Glomerular endothelial cell (primary cell): ENCODE data around the gene GFPT2. TPM values are rescaled to one million over a fixed set of nuclear protein-coding genes. Genes with fewer than 3 reads are reported as not detected.

Source experiments
- DNase-seq: peaks from one replicate; pipeline ENCODE4 v3.0.0-alpha.2; 2011; ENCODE audit warnings: low read depth, low spot score; ENCODE audit errors: extremely low read depth
- total RNA-seq: library from RNA; depleted of rRNA; stranded (reverse); fragments of >200 nt; gene quantifications from 2 replicates; pipeline ENCODE4 v1.2.3, GENCODE V29; 2015

GFPT2 gene
- total RNA-seq, 1 donor from 2014 or later, result 13.2 TPM

DNA sequence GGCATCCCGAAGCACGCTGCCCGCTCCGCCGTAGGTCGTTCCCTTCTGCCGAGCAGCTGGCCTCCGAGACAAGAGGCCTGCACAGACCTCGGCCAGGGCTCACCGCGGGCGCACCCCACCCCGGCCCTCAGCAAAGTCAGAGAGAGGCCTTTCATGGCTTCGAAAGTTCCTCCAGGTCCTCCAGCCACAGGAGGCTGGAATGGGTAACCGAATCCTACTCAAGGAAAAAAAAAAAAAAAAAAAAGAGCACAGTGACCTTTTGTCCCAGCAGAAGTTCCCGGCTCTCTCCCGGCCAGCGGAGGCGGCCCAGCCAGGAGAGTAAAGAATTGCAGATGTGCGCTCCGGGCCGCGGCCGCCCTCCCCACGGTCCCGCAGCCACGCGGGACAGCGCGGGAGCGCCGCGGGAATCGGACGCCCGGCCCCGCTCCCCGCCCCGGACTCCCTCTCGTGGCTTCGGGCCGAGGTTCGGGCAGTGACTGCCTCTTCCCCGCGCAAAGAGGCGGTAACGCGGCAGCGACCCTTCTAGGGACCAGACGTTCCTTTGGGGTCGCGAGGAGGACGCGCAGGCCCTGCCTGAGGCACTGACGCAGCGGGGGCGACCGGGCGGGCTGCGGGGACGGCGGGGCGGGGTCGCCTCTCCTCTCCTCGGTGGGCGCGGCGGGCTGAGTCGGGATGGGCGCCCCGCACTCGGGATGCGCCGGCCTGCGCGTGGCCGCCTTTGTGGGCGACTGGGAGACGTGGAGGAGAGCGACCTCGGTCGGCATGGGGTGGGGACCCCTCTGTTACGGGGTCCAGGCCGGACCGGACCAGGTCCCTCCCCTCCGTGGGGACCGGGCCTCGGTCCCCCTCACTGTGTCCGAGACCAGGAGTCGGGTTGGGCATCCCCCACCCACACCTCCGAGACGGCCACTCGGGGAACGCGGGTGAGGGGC lies 754 bp downstream of the GFPT2 start:
- no peak for DNase-seq

DNA sequence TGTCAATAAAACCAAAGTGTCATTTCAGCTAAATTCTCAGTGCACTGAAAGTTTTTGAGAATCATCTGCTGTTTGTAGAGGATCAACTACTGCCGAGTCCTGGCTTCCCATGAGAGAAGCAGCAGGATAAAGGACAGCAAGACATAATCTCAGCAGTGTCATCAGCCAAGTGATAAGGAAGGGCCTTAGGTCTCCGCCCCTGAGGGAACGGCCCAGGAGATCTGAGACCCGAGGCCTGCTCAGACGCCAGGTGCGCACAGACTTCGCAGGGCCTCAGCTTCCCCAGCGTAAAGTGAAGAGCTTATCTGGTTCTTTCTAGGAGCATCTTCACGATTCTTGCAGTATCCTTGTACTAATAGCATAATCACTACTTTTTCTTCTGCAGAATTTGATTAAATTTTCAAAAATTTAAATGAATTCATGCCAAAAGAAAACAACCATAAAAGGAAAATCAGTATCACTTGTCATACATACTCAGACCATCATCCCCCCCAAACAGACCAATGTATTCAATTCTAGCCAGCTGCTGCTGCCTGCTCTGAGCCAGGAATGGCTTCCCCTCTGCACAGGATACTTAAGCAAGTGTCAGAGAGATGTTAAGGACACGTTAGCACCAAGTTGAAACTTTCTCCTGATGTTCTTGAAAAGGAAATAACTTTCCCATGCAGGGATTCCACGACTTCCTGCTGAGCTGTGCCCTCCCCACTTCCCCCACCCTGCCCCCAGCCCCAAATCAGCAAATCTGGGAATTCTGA lies 2.2 kb downstream of the GFPT2 start:
- DNase-seq, result no peak

DNA sequence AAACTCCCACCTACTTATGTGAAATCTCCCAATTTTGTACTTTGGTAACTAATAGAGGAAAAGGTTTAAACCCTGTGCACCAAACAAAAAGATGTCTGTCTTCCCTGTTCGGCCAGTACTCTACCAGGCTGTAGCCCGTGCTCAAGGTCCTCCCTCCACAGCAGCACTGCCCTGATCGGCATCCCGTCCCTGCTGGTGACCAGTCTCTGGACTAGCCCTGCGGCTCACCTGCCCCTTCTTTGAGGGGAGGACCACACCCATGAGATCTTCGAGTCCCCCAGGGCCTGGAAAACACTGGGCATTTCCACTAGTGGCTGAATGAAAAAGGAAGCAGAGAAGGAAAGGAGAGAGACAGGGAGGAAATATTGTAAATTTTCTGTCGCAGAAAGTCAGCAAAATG lies 2.8 kb downstream of the GFPT2 start:
- DNase-seq, result no peak

DNA sequence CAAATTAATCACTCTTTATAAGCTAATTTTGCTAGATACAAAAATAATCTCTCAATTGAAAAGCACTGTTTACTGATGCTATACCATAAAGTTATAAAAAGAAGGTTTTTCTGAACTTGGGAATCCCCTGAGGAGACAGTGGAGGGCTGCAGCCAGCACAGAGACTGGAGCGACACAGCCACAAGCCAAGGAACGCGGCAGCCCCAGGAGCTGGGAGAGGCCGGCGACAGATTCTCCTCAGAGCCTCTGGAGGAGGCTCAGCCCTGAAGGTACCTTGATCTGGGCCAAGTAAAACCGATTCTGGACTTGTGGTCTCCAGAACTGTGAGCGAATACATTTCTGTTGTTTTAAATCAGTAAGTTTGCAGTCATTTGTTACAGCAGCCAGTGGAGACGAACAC lies 3.7 kb downstream of the GFPT2 start:
- no peak for DNase-seq

DNA sequence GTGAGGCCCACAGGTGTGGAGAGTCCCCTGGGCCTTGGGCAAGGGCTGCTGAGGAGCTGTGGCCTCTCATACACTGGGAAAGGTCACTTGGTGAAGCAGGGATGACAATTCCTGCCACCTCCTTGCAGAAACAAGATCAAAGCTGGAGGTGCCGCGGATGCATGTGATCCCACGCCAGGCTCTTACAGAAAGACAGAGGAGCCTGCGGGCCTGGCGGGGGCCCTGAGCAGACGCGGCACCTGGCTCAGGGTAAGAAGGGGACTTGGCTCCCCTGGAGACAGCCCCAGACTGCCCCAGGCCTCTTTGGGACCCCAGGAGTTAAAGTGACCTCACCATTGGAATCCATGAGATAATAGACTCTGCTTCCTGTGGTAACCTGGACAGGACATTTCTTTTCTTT lies 4.8 kb downstream of the GFPT2 start:
- DNase-seq, result no peak

DNA sequence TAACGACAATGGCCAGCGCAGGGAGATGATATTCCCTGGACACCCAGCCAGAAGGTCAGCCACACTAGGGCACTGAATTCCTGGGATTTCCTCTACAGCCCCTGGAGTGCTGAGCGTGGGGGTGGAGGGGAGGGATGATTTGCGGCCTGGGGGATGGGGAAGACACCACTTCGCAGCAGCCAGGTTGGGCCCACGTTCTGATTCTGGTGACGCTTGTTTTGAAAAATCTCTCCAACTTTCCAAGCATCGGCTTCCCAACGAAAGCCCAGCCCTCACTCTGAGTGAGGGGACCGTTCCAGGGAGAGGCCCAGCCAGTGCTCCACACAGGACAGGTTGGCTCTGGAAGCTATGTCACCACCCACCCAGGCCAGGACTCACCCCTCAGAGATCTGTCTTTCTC lies 5.4 kb downstream of the GFPT2 start:
- no peak for DNase-seq

DNA sequence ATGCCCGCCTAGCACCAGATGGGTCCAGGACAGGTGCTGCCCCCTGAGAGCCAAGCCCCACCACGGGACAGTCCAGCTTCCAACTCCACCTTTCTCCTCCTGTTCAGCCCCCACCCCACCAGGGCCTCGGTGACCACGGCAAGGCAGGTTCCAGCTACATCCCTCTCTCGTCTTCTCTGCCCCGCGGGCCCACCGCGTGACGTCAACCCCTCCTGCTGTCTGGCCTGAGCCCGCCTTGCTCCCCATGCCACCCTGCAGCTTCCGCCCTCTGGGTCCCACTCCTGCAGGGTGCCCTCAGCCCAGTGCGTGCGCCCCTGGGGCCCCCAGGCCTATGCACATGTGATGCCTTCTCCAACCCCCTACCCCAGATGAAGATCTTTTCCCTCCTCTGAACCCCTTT lies 6.8 kb downstream of the GFPT2 start:
- no peak for DNase-seq

DNA sequence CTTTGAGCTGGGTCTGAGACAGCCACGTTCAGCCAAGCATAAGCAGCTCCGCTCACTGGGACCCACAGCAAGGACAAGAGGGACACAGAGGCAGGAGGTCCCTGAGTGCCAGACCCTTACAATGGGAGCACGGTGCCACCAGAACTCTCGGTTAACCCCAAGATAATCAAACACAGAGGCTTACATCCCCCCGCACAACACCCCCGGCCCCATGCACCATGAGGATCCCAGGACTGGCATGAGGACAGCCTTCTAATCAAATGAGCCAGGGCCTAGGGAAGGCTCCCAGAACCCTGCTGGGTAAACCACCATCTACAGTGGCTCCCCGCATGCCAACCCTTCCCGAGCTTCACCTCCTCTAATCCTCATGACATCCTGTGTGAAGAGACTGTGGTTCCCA lies 7.4 kb downstream of the GFPT2 start:
- no peak for DNase-seq

DNA sequence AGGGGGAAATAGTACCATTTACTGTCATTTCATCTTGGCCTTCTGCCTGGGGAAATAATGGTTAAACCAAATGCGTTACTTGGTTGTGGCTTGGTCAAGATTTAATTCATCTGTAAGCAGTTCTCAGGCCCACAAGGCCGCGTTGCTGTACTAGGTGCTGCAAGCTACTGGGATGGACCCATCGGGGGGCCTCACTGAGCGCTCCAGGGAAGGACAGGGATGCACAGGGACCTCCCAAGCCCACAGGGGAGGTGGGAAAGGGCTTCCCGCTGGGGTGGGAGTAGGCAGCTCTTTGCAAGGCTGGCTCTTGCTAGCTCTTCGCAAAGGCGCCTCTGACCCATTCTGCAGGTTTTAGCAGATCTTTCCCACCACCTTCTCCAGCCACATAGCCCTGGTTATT lies 8.0 kb downstream of the GFPT2 start:
- no peak for DNase-seq

DNA sequence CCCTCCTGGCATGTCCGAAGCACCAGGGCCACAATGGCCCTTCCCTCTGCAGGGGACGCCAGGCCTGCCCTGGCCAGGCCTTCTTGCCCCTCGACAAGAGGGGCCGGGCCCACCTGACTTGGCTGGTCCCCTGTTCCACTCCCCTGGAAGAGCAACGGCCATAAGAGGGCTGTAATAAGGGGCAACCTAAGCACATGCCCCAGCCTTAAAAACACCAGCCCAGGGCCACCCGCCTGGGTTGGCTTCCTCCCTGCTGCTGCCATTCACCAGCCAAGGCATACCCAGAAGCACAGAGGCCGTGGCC lies 8.5 kb downstream of the GFPT2 start:
- DNase-seq, result no peak

DNA sequence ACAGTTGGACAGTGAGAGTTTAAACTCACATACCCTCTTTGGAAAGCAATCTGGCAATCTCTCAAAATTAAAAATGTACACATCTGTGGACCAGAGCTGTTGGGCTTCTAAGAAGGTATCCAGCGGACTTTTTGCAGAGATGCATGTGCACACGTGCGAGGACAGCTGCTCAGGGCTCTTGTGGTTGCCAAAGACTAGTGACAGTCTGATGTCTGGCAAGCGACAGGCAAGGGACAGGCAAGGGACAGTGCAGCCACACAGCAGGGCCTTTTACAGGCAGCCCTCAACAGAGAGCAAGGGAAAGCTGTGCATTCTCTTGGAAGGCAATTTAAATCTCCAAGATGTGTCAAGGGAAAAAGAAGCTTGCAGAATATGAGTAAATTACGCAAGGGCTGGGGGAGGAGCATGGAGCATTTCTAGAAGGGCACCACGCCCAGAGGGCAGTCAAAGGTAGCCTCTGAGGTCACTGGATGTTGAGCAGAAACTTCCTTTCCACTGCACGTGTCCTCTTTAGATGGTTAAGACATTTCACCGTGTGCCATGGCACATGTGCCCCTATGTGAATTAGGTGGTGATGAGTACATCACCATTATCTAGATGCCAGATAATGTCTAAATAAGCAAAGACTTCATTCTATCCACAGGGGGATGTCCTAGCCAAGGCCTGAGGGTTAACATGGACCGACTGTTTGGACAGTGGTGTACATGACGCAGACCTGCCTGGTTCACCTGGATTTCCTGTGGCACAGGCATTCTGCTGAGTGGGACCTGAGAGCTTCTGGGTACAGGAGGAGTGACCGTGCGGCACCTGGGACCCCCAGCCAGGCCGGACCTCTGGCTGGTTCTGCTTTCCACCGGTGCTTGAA lies 9.1 kb downstream of the GFPT2 start:
- no peak for DNase-seq

DNA sequence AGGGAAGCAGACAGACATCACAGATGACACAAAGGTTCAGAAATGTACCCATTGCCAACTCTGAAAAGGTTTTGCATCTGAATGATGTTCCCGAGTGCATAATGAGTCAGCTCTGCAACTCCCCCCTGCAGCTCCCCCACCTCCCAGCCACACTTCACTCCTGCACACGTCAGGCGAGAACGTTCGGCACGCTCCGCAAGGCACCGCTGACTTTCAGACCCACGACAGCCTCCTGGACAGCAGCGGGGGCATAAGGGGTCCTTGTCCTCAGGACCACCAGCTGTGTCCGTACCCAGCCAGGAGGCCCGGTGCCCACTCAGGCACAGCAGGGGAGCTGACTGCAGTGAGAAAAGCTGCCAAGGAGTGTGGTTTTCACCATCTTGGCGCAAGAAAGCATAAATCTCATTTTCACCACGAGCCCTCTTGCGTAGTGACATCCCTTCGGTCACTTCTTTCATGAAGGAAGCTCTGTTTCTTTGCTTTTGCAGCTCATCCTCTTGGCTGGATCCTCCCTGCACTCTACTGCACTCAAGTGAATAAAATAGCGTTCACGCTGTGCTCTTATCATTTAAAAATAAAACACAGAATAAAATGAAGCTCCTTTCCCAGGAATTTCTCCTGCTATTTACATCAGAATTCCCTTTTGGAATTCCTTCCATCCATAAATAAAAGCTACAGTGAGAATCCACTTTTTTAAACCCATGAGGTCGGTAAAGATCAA lies 9.9 kb downstream of the GFPT2 start:
- no peak for DNase-seq

DNA sequence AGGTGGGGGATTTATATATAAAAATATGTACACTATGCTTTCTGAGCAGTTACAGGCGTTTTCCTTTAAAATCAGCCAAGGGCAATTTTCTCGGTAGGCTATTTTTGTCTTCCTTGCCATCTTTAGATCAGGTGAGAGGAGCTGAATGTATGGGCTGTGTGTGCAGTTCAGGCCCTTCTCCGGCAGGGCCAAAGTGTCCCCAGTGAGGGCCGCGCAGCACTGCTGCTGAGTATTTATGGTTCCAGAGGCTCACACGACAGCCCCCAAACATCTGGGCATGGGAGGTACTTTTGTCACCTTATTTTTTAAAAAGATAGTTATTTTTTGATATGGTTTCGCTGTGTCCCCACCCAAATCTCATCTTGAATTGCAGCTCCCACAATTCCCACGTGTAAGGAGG lies 11.5 kb downstream of the GFPT2 start:
- DNase-seq, result no peak

DNA sequence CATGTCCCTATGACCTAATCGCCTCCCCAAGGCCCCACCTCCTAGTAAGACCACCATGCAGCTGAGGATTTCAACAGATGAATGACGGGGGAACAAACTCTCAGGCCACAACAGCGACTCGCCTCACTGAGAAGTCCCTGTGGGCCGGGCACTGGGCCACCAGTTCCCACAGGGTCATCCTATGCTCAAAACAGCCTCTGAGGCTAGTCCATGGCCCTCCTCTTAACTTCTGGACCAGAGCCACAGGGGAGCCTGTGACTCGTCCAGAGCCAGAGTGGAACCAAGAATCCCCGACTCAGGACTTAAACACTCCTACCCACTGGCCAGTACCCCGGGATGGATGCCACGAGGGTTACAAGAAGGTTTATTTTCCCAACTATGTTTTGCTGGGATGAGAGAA lies 12.3 kb downstream of the GFPT2 start:
- no peak for DNase-seq

DNA sequence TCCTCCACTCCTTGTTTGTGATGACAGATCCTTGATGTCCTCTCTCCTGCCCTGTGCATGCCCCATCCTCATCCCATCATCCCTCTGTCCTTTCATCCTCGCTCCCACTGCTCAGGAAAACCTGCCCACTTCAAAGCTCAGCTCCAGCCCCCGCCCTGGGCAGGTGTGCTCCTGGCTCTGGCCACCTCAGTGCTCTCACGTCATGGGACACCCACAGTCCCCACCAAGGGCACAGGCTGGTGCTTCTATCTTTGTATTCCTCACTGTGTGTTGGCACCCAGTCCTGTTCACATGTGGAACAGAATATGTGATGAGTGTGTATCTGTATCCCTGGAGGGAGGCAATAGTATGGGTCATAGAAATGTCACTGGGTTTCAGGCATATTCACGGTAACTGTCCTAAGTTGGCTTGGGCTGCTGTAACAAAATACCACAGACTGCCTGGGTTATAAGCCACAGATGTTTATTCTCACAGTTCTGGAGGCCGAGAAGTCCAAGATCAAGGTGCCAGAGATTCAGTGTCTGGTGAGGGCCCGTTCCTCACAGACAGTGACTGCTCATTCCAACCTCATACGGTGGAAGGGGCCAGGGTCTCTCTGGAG lies 13.5 kb downstream of the GFPT2 start:
- DNase-seq, result no peak

DNA sequence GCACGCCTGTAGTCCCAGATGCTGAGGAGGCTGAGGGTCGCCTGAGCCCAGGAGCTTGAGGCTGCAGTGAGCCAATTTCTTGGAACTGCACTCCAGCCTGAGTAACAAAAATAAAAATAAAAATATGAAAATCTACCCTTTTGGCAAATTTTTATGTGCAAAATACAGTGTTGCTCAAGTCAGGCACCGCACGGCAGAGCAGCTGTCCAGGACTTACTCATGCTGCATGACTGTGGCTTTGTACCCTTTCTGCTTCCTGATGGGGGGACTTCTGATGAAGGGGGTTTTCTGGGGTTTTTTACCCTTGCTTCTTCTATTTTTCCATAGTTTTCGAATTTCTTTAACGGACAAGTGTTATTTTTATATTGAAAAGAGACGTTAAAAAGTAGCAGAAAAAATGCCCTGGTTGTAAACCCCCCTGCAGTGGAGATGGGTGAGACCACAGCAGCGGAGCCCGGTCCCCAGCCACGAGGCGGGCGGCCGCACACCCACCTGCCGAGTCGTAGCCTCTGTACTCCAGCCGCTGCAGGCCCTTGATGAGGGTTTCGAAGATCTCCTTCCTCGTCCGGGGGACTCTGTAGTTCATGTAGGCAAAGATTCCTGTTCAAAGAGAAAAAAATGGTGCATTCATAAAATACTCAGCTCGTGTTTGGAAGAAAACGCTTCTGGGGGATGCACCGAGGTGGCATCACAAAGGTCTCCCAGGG lies 15.0 kb downstream of the GFPT2 start:
- no peak for DNase-seq

DNA sequence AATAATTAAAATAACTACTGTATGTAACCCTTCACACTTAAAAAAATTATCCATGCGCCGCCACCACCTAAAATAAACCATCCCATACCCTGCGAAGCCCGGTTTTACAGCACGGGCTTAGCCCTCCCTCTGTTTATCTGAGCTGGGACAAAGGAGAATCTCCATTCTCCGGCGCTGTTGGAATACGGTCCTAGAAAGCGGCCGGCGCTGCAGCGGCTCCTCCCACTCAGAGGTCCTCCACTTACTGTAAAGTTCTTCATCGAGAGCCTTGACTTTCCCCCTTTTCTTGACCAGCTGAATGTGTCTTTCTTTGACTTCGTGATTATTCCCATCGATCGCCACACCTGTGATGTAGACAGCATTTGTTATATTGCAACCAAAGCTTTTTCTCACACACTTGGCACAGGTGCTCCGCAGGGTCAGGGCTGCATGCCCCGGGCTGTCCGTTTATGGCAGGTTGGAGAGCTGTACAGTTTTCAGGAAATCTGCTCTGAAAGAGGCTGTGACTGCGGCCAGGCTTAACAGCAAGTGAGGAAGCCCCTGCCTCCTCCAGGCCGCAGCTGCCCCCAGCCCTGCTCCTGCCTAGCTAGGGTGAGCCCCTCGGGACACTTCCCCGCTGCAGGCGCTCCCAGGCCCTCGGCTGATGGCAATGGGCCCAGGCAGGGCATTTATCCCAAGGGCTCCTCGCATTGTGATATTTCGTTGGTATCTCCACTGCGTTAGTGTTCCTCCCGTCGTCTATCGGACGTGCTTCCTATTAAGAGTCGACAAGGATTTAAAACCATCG lies 16.7 kb downstream of the GFPT2 start:
- no peak for DNase-seq

DNA sequence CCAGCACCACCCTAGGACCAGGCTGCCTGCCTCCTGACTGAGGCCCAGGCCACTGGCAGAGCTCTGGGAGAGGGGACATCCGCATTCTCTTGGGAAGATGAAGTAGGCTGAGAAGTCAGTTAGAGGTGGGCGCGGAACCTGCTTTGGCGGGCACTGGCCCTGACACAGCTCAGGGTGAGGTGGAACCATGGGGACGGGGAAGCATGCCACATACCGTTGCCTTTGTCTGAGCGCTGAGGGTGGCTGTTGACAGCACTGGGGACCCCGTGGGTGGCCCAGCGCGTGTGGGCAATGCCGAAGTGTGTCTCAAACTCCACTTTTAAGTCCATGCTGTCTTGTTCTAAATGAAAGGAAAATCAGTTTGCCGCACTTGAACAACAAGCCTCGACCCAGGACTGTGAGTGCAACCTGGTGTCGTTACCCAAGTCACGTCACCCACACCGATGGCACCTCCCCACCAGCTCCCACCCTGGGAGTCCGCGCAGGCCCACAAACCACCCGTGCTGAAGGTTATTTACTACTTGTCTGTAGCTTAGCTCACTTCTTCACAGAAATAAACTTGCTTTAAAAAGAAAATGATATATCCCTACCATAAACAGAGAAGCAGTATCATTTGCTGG lies 17.4 kb downstream of the GFPT2 start:
- DNase-seq, result no peak
